GM12872 (cell line): ENCODE measurements around the gene CDIPT.

Experiments
- TF ChIP-seq, protein P1 (sequence below): IDR thresholded peaks from 3 replicates; pipeline ENCODE4 v1.5.1; 2011; ENCODE audit warnings: low read depth, mild to moderate bottlenecking, low read length, moderate library complexity; ENCODE audit not compliant: insufficient read depth

CDIPT gene

GRCh38 chr16:29809031-29809747, 53.8 kb downstream of the CDIPT start:
- TF ChIP-seq, protein P1, sequence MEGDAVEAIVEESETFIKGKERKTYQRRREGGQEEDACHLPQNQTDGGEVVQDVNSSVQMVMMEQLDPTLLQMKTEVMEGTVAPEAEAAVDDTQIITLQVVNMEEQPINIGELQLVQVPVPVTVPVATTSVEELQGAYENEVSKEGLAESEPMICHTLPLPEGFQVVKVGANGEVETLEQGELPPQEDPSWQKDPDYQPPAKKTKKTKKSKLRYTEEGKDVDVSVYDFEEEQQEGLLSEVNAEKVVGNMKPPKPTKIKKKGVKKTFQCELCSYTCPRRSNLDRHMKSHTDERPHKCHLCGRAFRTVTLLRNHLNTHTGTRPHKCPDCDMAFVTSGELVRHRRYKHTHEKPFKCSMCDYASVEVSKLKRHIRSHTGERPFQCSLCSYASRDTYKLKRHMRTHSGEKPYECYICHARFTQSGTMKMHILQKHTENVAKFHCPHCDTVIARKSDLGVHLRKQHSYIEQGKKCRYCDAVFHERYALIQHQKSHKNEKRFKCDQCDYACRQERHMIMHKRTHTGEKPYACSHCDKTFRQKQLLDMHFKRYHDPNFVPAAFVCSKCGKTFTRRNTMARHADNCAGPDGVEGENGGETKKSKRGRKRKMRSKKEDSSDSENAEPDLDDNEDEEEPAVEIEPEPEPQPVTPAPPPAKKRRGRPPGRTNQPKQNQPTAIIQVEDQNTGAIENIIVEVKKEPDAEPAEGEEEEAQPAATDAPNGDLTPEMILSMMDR = no peak
